Stimulated activated CD8-positive, alpha-beta memory T cell treated with anti-CD3 and anti-CD28 coated beads, Interleukin-15, amount 100 ng/mL, for 48 hours (primary cell): ENCODE data around the gene SCFD2.
"Not testable (repeated sequence)": the region's sequence is repeated elsewhere in the genome, so short reads cannot be mapped to it uniquely, and the experiment has no call there.

ENCODE experiments used
- DNase-seq, 2 donors: peaks; one replicate each; pipeline ENCODE4 v3.0.0-alpha.2; 2020; ENCODE audit warnings: low read depth in 2 of 2

The SCFD2 gene

GRCh38 chr4:53013873-53014775, 351.7 kb downstream of the SCFD2 start:
- DNase-seq, result no peak

GRCh38 chr4:53012738-53013137, 353.1 kb downstream of the SCFD2 start:
- DNase-seq, result no peak

- DNase-seq, result no peak
Measured at GRCh38 chr4:53011259-53011905, 354.5 kb downstream of the SCFD2 start.

- DNase-seq, result no peak
Measured at GRCh38 chr4:53010318-53010717, 355.5 kb downstream of the SCFD2 start.

GRCh38 chr4:53009824-53010223, 356.0 kb downstream of the SCFD2 start:
- no peak for DNase-seq

- DNase-seq, result no peak
Measured at GRCh38 chr4:53007024-53007423, 358.8 kb downstream of the SCFD2 start.

- DNase-seq, result no peak
Measured at GRCh38 chr4:53005808-53006207, 360.1 kb downstream of the SCFD2 start.

GRCh38 chr4:53005149-53005546, 360.7 kb downstream of the SCFD2 start:
- DNase-seq, result no peak

- no peak for DNase-seq
Measured at GRCh38 chr4:53004497-53005148, 361.2 kb downstream of the SCFD2 start.

GRCh38 chr4:53003959-53004358, 361.9 kb downstream of the SCFD2 start:
- DNase-seq, result no peak

GRCh38 chr4:53000560-53000959, 365.3 kb downstream of the SCFD2 start:
- no peak for DNase-seq

GRCh38 chr4:52999626-53000025, 366.2 kb downstream of the SCFD2 start:
- no peak for DNase-seq

GRCh38 chr4:52998413-52998812, 367.4 kb downstream of the SCFD2 start:
- no peak for DNase-seq

GRCh38 chr4:52997132-52997416, 368.8 kb downstream of the SCFD2 start:
- DNase-seq, result no peak

GRCh38 chr4:52996261-52997131, 369.4 kb downstream of the SCFD2 start:
- no peak for DNase-seq

GRCh38 chr4:52995360-52996030, 370.4 kb downstream of the SCFD2 start:
- DNase-seq, result no peak

- DNase-seq, result no peak
Measured at GRCh38 chr4:52994567-52994966, 371.3 kb downstream of the SCFD2 start.

GRCh38 chr4:52993771-52994170, 372.1 kb downstream of the SCFD2 start:
- no peak for DNase-seq

GRCh38 chr4:52992551-52992950, 373.3 kb downstream of the SCFD2 start:
- DNase-seq, result not testable (repeated sequence)

- DNase-seq, result no peak
Measured at GRCh38 chr4:52991472-52991871, 374.4 kb downstream of the SCFD2 start.

GRCh38 chr4:52990706-52991105, 375.2 kb downstream of the SCFD2 start:
- no peak for DNase-seq
